Measurements from ENCODE around the gene AK8. TPM values are rescaled to one million over a fixed set of nuclear protein-coding genes. Genes with fewer than 3 reads are reported as not detected.

AK8 gene
- total RNA-seq, 1 donor = 0.18 TPM

DNA sequence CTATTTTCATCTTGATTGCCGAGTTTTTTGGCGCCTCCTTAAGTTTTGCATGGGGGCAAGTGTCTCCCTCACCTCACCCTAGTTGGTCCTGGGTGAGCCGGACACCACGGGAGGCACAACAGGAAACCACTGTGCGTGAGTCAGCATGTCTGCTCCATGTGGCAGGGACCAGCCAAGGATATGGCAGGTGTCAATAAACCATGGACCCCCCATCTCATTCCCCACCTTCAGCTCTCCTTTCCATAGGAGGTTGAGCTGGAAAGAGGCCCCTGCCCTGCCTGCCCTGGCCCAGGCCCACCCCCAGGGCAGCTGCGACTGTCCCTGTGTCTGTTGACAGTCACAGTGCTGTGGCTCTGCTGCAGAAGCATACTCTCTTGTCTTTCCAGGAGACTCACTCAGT is 3.7 kb upstream of the AK8 start:
- TF ChIP-seq CTCF (IDR thresholded peaks at IDR 0.05; ENCODE audit: insufficient read depth, low read length) = no peak
- no peak overlapping the region for H3K4me3 ChIP-seq (ENCODE audit: low read depth, low read length)
- DNase-seq (ENCODE audit: low read depth) = no peak

GRCh38 chr9:132880324-132880661 is 2.2 kb upstream of the AK8 start:
- H3K4me3 ChIP-seq (ENCODE audit: low read depth, low read length) = no peak overlapping the region
- TF ChIP-seq CTCF (IDR thresholded peaks at IDR 0.05; ENCODE audit: insufficient read depth, low read length) = no peak
- no peak for DNase-seq (ENCODE audit: low read depth)

DNA sequence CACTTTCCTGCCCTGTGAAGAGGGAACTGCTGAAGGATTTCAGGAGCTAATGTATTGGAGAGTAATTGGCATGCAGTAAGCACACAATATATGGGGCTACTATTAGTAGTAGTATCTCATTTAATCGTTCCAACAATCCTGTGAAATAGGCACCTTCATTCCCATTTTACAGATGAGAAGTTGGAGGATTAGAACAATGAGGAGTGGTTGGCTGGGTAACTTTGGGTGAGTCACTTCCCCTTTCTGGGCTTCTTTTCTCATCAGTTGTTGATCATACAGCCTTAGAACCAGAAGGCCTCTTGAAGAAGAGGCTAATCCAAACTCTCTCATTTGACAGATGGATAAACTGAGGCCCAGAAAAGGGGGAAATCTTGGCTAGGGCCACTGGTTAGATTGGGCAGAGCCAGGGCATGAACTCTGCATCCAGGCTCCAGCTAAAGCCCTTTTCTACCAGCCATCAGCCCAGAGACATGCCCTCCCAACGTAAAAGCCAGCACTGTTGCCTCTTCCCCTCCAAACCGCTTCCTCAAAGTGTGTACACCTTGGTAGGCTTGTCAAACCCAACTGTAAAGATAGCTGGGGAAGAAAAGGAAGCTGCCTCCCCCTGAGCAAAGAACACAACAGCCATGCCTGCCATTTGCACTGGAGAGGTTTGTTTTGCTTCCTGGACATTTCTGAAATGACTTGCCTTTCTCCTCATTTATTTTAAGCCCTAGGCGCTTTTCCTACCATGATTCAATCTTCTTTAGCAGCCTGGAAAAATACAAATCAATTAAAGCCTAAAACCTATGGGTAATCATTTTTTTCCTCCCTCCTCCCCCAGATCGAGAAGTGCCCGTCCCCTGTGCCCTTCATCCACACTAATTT is 1.6 kb upstream of the AK8 start:
- TF ChIP-seq CTCF (IDR thresholded peaks at IDR 0.05; ENCODE audit: insufficient read depth, low read length) = no peak
- H3K4me3 ChIP-seq (ENCODE audit: low read depth, low read length) = peak overlapping the region; percentile 96
- peak; percentile 4 for DNase-seq (ENCODE audit: low read depth)

- TF ChIP-seq CTCF (IDR thresholded peaks at IDR 0.05; ENCODE audit: insufficient read depth, low read length) = no peak
- H3K4me3 ChIP-seq (ENCODE audit: low read depth, low read length) = peak within 1 kb of the TSS; percentile 96
- peak; percentile 45 for DNase-seq (ENCODE audit: low read depth)
These were observed 792 bp upstream of the AK8 start, which contains the start of gene SPACA9 for GRCh38 chr9:132878695-132879456. Gene SPACA9 (plus strand): TSS chr9:132878898. CDS start chr9:132883948, 5,050 bp downstream.

DNA sequence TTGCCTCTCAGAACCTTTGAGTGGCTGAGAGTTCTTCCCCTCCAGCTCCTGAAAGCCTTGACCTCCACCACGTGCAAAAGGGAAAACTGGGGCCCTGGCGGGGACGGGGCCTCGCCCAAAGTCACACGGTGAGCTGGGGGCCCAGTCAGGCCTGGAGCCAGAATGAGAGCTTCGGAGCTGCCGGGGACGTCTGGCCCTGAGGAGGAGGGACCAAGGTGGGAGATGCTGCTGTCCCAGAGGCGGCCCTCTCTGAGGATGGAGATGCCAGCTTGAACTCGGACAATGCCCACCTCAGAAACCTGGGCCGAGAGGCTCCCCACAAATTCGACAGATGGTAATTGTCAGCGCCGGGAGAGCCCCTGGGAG is 643 bp downstream of the AK8 start:
- DNase-seq (ENCODE audit: low read depth) = no peak
- peak overlapping the region; percentile 96 for H3K4me3 ChIP-seq (ENCODE audit: low read depth, low read length)
- no peak for TF ChIP-seq CTCF (IDR thresholded peaks at IDR 0.05; ENCODE audit: insufficient read depth, low read length)

GRCh38 chr9:132876849-132877248 is 1.2 kb downstream of the AK8 start:
- no peak for TF ChIP-seq CTCF (IDR thresholded peaks at IDR 0.05; ENCODE audit: insufficient read depth, low read length)
- no peak for DNase-seq (ENCODE audit: low read depth)
- no peak overlapping the region for H3K4me3 ChIP-seq (ENCODE audit: low read depth, low read length)
